ENCODE measurements around the gene SINHCAF. TPM values are rescaled to one million over a fixed set of nuclear protein-coding genes. Genes with fewer than 3 reads are reported as not detected.

The SINHCAF gene
- total RNA-seq, 1 donor from 2014 or later, result 60.4 TPM

GRCh38 chr12:31234053-31234840 lies 91.7 kb downstream of the SINHCAF start:
- DNase-seq (ENCODE audit: extremely low spot score in 2 of 2), result no peak
- no peak overlapping the region for H3K4me3 ChIP-seq
- no peak overlapping the region for H3K27ac ChIP-seq
- intact Hi-C loops (cut with DNase I), result no loop called here
- no peaks in the 10 kb centered on the region for H3K9me3 ChIP-seq
- no peak for TF ChIP-seq POLR2AphosphoS5 (IDR thresholded peaks at IDR 0.05; ENCODE audit: insufficient read depth in 1 of 2, low read depth in 1 of 2)
- TF ChIP-seq POLR2A (IDR thresholded peaks at IDR 0.05), result no peak
- TF ChIP-seq, protein P1, sequence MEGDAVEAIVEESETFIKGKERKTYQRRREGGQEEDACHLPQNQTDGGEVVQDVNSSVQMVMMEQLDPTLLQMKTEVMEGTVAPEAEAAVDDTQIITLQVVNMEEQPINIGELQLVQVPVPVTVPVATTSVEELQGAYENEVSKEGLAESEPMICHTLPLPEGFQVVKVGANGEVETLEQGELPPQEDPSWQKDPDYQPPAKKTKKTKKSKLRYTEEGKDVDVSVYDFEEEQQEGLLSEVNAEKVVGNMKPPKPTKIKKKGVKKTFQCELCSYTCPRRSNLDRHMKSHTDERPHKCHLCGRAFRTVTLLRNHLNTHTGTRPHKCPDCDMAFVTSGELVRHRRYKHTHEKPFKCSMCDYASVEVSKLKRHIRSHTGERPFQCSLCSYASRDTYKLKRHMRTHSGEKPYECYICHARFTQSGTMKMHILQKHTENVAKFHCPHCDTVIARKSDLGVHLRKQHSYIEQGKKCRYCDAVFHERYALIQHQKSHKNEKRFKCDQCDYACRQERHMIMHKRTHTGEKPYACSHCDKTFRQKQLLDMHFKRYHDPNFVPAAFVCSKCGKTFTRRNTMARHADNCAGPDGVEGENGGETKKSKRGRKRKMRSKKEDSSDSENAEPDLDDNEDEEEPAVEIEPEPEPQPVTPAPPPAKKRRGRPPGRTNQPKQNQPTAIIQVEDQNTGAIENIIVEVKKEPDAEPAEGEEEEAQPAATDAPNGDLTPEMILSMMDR (IDR thresholded peaks at IDR 0.05), result no peak
- H3K27me3 ChIP-seq, result no peaks in the 10 kb centered on the region
- H3K36me3 ChIP-seq, result no peaks in the 10 kb centered on the region
- H3K4me1 ChIP-seq, result peaks cover 5% of the 10 kb centered on the region

DNA sequence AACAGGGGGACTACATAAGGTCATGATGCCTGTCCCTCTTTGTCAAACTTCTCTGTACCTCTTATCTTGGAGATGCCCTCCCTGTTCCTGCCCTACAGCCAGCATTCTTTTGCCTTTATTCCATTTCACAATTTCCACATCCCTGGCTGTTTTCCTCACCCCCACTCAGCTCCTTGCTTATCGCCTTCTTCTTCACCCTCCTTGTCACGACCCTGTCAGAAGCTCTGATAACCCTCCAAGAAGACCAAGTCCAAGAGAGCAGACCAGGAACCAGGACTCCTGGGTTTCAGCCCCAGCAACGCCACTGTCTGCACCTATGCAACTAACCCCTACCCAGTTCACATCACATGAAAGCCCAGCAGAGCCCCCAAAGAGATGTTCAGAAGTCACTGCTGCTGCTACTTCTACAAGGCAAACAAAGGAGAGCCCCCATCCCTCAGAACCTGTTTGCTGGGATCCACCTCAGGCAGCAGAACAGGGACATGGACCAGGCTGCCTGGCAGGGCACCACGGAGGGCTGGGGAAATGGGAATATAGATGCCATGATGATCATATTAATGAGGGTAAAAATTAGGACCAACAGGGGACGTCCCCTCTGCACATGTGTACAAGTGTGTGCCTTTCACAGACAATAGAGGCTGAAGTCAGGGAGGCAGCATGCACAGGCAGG lies 92.8 kb downstream of the SINHCAF start:
- H3K4me3 ChIP-seq, result no peak overlapping the region
- intact Hi-C loops (cut with DNase I), result no loop called here
- peak in 1 of 2 donors; percentile 71 for DNase-seq (ENCODE audit: extremely low spot score in 2 of 2)

GRCh38 chr12:31232361-31232965 lies 93.5 kb downstream of the SINHCAF start:
- Histone ChIP-seq H3K9me3 (no peaks in the 10 kb centered on the region), H3K27me3 (no peaks in the 10 kb centered on the region), H3K4me1 (no peaks in the 10 kb centered on the region), H3K27ac (no peak overlapping the region), H3K36me3 (no peaks in the 10 kb centered on the region), H3K4me3 (no peak overlapping the region)
- DNase-seq (ENCODE audit: extremely low spot score in 2 of 2), result peak in 1 of 2 donors; percentile 54
- TF ChIP-seq POLR2AphosphoS5 (IDR thresholded peaks at IDR 0.05; ENCODE audit: insufficient read depth in 1 of 2, low read depth in 1 of 2), result no peak
- TF ChIP-seq POLR2A (IDR thresholded peaks at IDR 0.05), result no peak
- TF ChIP-seq, protein P1 (IDR thresholded peaks at IDR 0.05), result no peak
- intact Hi-C loops (cut with DNase I), result no loop called here

More for the DNA sequence above, 92.8 kb downstream of the SINHCAF start:
- Histone ChIP-seq H3K27me3 (no peaks in the 10 kb centered on the region), H3K36me3 (no peaks in the 10 kb centered on the region), H3K27ac (no peak overlapping the region), H3K9me3 (no peaks in the 10 kb centered on the region), H3K4me1 (no peaks in the 10 kb centered on the region)
- TF ChIP-seq POLR2AphosphoS5 (IDR thresholded peaks at IDR 0.05; ENCODE audit: insufficient read depth in 1 of 2, low read depth in 1 of 2), result no peak
- TF ChIP-seq, protein P1 (IDR thresholded peaks at IDR 0.05), result no peak
- no peak for TF ChIP-seq POLR2A (IDR thresholded peaks at IDR 0.05)

GRCh38 chr12:31231611-31232360 lies 94.2 kb downstream of the SINHCAF start:
- Histone ChIP-seq H3K4me3 (no peak overlapping the region), H3K27ac (no peak overlapping the region), H3K36me3 (no peaks in the 10 kb centered on the region), H3K4me1 (no peaks in the 10 kb centered on the region), H3K27me3 (no peaks in the 10 kb centered on the region), H3K9me3 (no peaks in the 10 kb centered on the region)
- intact Hi-C loops (cut with DNase I), result no loop called here
- DNase-seq (ENCODE audit: extremely low spot score in 2 of 2), result peak in 1 of 2 donors; percentile 72
- TF ChIP-seq POLR2A (IDR thresholded peaks at IDR 0.05) (no peak), POLR2AphosphoS5 (IDR thresholded peaks at IDR 0.05; ENCODE audit: insufficient read depth in 1 of 2, low read depth in 1 of 2) (no peak)
- TF ChIP-seq, protein P1 (IDR thresholded peaks at IDR 0.05), result no peak

Small RNAs within 50 kb of the gene (small RNA-seq; reads per million reads assigned to genes)
- gene AC024940.4, result not detected
- not detected for gene AC024940.5
- gene MREGP1, result not detected
- gene RF00026, result not detected

All from vagina (tissue), 2 donors.